ENCODE measurements around the gene INO80.

DNA sequence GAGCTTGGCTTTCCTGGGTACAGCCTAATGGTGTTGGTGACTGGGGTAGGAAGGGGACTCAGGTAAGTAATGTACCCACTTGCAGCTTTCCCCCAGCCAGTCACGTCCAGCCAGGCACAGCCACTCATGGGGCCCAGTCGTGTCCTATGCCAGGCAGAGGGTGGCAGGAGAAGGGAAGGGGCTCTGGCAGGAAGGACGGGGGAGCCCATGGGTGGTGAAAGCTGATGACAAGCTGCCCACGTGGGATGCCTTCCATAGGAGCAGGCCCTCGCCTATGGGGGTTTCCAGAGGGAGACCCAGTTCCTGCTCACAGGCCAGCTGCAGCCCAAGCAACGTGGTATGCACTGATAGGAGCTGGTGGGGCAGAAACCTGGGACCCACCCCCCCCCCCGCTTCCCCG, 152.1 kb downstream of the INO80 start:
- TF ChIP-seq POLR2AphosphoS5 (IDR thresholded peaks at IDR 0.05; ENCODE audit: low read depth, low read length): no peak
- no peak for TF ChIP-seq TAF1 (IDR thresholded peaks at IDR 0.05; ENCODE audit: borderline replicate concordance, insufficient read depth, low read length)
- TF ChIP-seq FOXP2 (optimal IDR thresholded peaks at IDR 0.05; ENCODE audit: borderline replicate concordance, extremely low read depth, extremely low read length, insufficient read depth): no peak
- TF ChIP-seq, protein P1, sequence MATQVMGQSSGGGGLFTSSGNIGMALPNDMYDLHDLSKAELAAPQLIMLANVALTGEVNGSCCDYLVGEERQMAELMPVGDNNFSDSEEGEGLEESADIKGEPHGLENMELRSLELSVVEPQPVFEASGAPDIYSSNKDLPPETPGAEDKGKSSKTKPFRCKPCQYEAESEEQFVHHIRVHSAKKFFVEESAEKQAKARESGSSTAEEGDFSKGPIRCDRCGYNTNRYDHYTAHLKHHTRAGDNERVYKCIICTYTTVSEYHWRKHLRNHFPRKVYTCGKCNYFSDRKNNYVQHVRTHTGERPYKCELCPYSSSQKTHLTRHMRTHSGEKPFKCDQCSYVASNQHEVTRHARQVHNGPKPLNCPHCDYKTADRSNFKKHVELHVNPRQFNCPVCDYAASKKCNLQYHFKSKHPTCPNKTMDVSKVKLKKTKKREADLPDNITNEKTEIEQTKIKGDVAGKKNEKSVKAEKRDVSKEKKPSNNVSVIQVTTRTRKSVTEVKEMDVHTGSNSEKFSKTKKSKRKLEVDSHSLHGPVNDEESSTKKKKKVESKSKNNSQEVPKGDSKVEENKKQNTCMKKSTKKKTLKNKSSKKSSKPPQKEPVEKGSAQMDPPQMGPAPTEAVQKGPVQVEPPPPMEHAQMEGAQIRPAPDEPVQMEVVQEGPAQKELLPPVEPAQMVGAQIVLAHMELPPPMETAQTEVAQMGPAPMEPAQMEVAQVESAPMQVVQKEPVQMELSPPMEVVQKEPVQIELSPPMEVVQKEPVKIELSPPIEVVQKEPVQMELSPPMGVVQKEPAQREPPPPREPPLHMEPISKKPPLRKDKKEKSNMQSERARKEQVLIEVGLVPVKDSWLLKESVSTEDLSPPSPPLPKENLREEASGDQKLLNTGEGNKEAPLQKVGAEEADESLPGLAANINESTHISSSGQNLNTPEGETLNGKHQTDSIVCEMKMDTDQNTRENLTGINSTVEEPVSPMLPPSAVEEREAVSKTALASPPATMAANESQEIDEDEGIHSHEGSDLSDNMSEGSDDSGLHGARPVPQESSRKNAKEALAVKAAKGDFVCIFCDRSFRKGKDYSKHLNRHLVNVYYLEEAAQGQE (IDR thresholded peaks at IDR 0.05; ENCODE audit: insufficient read depth in 1 of 2, low read depth in 2 of 2, low read length in 2 of 2): no peak

Data from PFSK-1 (cell line).